HepG2 (cell line): ENCODE results near the gene PLOD3. TPM values are rescaled to one million over a fixed set of nuclear protein-coding genes. Genes with fewer than 3 reads are reported as not detected.
A peak's percentile ranks its signal among the peaks of the same experiment; 100 is the strongest.

Experiments
- DDIT3 ChIP-seq: sonication (generic); formaldehyde crosslinking; IDR thresholded peaks from 2 replicates; pipeline ENCODE4 v1.4.0; 2020; ENCODE audit warnings: mild to moderate bottlenecking, missing genetic modification reagents
- FOSL2 ChIP-seq: sonication (generic); formaldehyde crosslinking; IDR thresholded peaks from 2 replicates; pipeline ENCODE4 v1.4.0; 2020; ENCODE audit warnings: missing genetic modification reagents
- HNRNPH1 ChIP-seq: fragments of 200-400 bp; formaldehyde crosslinking; optimal IDR thresholded peaks from 2 replicates; pipeline ENCODE3; 2017; ENCODE audit warnings: mild to moderate bottlenecking, low read depth, low read length
- HNRNPUL1 ChIP-seq: fragments of 200-400 bp; formaldehyde crosslinking; IDR thresholded peaks from 2 replicates; pipeline ENCODE4 v1.6.1; 2017; ENCODE audit warnings: low read depth, mild to moderate bottlenecking, low read length, moderate library complexity
- MAX ChIP-seq: IDR thresholded peaks from 2 replicates; pipeline ENCODE4 v1.6.1; 2012; ENCODE audit warnings: inconsistent platforms
- MTA3 ChIP-seq: sonication (generic); formaldehyde crosslinking; IDR thresholded peaks from 2 replicates; pipeline ENCODE4 v1.4.0; 2020; ENCODE audit warnings: missing genetic modification reagents
- NCOR1 ChIP-seq: fragments of 200-600 bp; sonication (generic); IDR thresholded peaks from 2 replicates; pipeline ENCODE4 v1.7.0; 2017; ENCODE audit warnings: antibody characterized with exemption, low read length, borderline replicate concordance
- PHF5A ChIP-seq: IDR thresholded peaks from one replicate; pipeline ENCODE4 v1.6.1; 2018; ENCODE audit warnings: low read depth, missing genetic modification reagents; ENCODE audit not compliant: unreplicated experiment
- RBM22 ChIP-seq: fragments of 200-400 bp; formaldehyde crosslinking; optimal IDR thresholded peaks from 2 replicates; pipeline ENCODE3; 2017; ENCODE audit warnings: mild to moderate bottlenecking, low read length, moderate library complexity
- SP1 ChIP-seq, 2 experiments: fragments of 450-650 bp in 1 of 2; sonication (generic) in 1 of 2; formaldehyde crosslinking in 1 of 2; IDR thresholded peaks; 2 replicates each; pipeline versions ENCODE4 v1.4.0 to v1.6.1; 2016 to 2020; ENCODE audit warnings: missing genetic modification reagents in 1 of 2
- ZFX ChIP-seq: sonication (generic); formaldehyde crosslinking; IDR thresholded peaks from 2 replicates; pipeline ENCODE4 v1.4.0; 2020; ENCODE audit warnings: mild to moderate bottlenecking, low read depth, missing genetic modification reagents, moderate library complexity
- ZMAT5 ChIP-seq: sonication (generic); formaldehyde crosslinking; IDR thresholded peaks from 2 replicates; pipeline ENCODE4 v1.5.0; 2020; ENCODE audit warnings: mild to moderate bottlenecking, low read depth, missing genetic modification reagents, borderline replicate concordance
- ZNF264 ChIP-seq: sonication (generic); formaldehyde crosslinking; IDR thresholded peaks from 2 replicates; pipeline ENCODE4 v1.4.0; 2020; ENCODE audit warnings: missing genetic modification reagents
- ZNF44 ChIP-seq: sonication (generic); formaldehyde crosslinking; IDR thresholded peaks from 2 replicates; pipeline ENCODE4 v1.5.1; 2020; ENCODE audit warnings: mild to moderate bottlenecking, missing genetic modification reagents
- polyA plus RNA-seq, 8 experiments: library from polyadenylated mRNA; depleted of rRNA in 3 of 8; stranded (reverse) in 7 of 8; unstranded in 1 of 8; fragments of >200 nt; fragmentation: Illumina TruSeq in 4 of 8; extraction: Trizol in 4 of 8; gene quantifications; 2 replicates each; pipeline versions ENCODE4 v1.2.1 to v1.2.3, GENCODE V29; 2011 to 2016; ENCODE audit warnings: low read depth in 4 of 8, missing spikeins in 1 of 8, mixed read lengths in 1 of 8; ENCODE audit not compliant: insufficient read depth in 1 of 8
- total RNA-seq, 5 experiments: library from RNA; depleted of rRNA; stranded (reverse); fragments of >200 nt; fragmentation: Illumina TruSeq; extraction: Trizol; gene quantifications; 2 replicates each; pipeline ENCODE4 v1.2.3, GENCODE V29; 2016; ENCODE audit warnings: low read depth in 1 of 5
- TF ChIP-seq, protein P1 (sequence below): sonication (generic); formaldehyde crosslinking; IDR thresholded peaks from 2 replicates; pipeline ENCODE4 v1.4.0; 2020; ENCODE audit warnings: mild to moderate bottlenecking, missing genetic modification reagents
- TF ChIP-seq, protein P2 (sequence below): sonication (generic); formaldehyde crosslinking; IDR thresholded peaks from 2 replicates; pipeline ENCODE4 v1.4.0; 2020; ENCODE audit warnings: missing genetic modification reagents
- TF ChIP-seq, protein P3 (sequence below): sonication (generic); formaldehyde crosslinking; IDR thresholded peaks from 2 replicates; pipeline ENCODE4 v1.4.0; 2020; ENCODE audit warnings: missing genetic modification reagents

The PLOD3 gene
- total and polyA plus RNA-seq, 2 of the 13 experiments (the other 11 are each of a cell fraction or from before 2014, with no cell fraction given) = 65.8 to 67.4 TPM

DNA sequence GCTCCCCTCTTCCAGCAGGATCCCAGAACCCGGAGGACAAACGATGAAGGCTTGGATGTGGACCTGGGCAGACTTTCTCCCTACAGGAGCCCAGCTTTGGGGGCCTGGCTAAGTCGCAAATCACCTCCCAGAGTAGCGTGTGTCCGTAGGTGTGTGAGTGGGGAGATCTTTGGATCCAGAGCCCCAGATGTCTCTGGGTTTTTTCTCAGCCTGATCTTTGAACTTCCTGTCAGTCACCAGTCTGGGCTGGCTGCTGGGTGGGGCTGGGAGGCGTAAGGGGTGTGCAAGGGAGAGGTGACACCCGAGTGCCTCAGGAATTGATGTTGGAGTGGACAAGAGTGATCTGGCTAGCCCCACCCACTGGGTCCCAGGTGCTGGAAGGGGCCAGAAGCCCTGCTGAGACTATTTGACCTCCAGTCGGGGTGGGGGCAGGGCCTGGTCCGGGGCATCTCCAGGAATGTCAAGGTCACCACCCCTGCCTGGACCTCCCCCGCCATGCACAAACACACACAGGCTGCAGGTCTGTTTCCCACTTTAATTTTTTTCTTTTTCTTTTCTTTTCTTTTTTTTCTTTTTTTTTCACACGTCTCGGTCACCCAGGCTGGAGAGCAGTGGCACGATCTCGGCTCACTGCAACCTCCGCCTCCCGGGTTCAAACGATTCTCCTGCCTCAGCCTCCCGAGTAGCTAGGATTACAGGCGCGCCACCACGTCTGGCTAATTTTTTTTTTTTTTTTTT is 16.4 kb downstream of the PLOD3 start, which contains the start of gene MOGAT3 (continued):
- peak; percentile 69 for TF ChIP-seq MAX
- TF ChIP-seq ZFX (CRISPR knock-in tag) = peak; percentile 47; the same call in 1 of the 2 replicates
- no peak for TF ChIP-seq ZNF44 (CRISPR knock-in tag)
- peak; percentile 90; the same call in 1 of the 2 replicates for TF ChIP-seq NCOR1
- TF ChIP-seq, protein P1, sequence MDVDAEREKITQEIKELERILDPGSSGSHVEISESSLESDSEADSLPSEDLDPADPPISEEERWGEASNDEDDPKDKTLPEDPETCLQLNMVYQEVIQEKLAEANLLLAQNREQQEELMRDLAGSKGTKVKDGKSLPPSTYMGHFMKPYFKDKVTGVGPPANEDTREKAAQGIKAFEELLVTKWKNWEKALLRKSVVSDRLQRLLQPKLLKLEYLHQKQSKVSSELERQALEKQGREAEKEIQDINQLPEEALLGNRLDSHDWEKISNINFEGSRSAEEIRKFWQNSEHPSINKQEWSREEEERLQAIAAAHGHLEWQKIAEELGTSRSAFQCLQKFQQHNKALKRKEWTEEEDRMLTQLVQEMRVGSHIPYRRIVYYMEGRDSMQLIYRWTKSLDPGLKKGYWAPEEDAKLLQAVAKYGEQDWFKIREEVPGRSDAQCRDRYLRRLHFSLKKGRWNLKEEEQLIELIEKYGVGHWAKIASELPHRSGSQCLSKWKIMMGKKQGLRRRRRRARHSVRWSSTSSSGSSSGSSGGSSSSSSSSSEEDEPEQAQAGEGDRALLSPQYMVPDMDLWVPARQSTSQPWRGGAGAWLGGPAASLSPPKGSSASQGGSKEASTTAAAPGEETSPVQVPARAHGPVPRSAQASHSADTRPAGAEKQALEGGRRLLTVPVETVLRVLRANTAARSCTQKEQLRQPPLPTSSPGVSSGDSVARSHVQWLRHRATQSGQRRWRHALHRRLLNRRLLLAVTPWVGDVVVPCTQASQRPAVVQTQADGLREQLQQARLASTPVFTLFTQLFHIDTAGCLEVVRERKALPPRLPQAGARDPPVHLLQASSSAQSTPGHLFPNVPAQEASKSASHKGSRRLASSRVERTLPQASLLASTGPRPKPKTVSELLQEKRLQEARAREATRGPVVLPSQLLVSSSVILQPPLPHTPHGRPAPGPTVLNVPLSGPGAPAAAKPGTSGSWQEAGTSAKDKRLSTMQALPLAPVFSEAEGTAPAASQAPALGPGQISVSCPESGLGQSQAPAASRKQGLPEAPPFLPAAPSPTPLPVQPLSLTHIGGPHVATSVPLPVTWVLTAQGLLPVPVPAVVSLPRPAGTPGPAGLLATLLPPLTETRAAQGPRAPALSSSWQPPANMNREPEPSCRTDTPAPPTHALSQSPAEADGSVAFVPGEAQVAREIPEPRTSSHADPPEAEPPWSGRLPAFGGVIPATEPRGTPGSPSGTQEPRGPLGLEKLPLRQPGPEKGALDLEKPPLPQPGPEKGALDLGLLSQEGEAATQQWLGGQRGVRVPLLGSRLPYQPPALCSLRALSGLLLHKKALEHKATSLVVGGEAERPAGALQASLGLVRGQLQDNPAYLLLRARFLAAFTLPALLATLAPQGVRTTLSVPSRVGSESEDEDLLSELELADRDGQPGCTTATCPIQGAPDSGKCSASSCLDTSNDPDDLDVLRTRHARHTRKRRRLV (CRISPR knock-in tag) = no peak
- no peak for TF ChIP-seq HNRNPH1
- TF ChIP-seq, protein P2, sequence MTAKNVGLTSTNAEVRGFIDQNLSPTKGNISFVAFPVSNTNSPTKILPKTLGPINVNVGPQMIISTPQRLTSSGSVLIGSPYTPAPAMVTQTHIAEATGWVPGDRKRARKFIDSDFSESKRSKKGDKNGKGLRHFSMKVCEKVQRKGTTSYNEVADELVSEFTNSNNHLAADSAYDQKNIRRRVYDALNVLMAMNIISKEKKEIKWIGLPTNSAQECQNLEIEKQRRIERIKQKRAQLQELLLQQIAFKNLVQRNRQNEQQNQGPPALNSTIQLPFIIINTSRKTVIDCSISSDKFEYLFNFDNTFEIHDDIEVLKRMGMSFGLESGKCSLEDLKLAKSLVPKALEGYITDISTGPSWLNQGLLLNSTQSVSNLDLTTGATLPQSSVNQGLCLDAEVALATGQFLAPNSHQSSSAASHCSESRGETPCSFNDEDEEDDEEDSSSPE (CRISPR knock-in tag) = peak; percentile 29
- TF ChIP-seq MTA3 = no peak
- TF ChIP-seq FOSL2 (CRISPR knock-in tag) = peak; percentile 67
- TF ChIP-seq ZNF264 (CRISPR knock-in tag) = no peak; the same call in 1 of the 2 replicates
- no peak for TF ChIP-seq DDIT3 (CRISPR knock-in tag)
- no peak for TF ChIP-seq SP1 (IDR thresholded peaks at IDR 0.05)
- TF ChIP-seq SP1 (CRISPR knock-in tag; IDR thresholded peaks at IDR 0.05) = peak; percentile 67; the same call in 1 of the 2 replicates
- TF ChIP-seq, protein P3, sequence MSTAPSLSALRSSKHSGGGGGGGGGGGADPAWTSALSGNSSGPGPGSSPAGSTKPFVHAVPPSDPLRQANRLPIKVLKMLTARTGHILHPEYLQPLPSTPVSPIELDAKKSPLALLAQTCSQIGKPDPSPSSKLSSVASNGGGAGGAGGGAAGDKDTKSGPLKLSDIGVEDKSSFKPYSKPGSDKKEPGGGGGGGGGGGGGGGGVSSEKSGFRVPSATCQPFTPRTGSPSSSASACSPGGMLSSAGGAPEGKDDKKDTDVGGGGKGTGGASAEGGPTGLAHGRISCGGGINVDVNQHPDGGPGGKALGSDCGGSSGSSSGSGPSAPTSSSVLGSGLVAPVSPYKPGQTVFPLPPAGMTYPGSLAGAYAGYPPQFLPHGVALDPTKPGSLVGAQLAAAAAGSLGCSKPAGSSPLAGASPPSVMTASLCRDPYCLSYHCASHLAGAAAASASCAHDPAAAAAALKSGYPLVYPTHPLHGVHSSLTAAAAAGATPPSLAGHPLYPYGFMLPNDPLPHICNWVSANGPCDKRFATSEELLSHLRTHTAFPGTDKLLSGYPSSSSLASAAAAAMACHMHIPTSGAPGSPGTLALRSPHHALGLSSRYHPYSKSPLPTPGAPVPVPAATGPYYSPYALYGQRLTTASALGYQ (CRISPR knock-in tag) = peak; percentile 87; the same call in 1 of the 2 replicates
- TF ChIP-seq PHF5A (CRISPR knock-in tag) = no peak
- no peak for TF ChIP-seq RBM22
- TF ChIP-seq ZMAT5 (CRISPR knock-in tag) = no peak
- no peak for TF ChIP-seq HNRNPUL1
